Prostate gland (tissue), 2 donors: ENCODE data around the gene DNAAF5.

Experiments used
- CTCF ChIP-seq, 4 experiments: fragments of 200-600 bp in 2 of 4; fragments of 450-650 bp in 2 of 4; sonication (generic) in 2 of 4; IDR thresholded peaks; 1 replicate in 3 of 4; 2 replicates in 1 of 4; pipeline ENCODE4 v1.5.1; 2016 to 2019; ENCODE audit warnings: antibody characterized with exemption in 4 of 4, mild to moderate bottlenecking in 2 of 4, moderate library complexity in 2 of 4
- POLR2A ChIP-seq: fragments of 450-650 bp; IDR thresholded peaks from one replicate; pipeline ENCODE4 v1.6.1; 2016; ENCODE audit warnings: antibody characterized with exemption, mild to moderate bottlenecking
- POLR2AphosphoS5 ChIP-seq: sonication (generic); formaldehyde crosslinking; IDR thresholded peaks from one replicate; pipeline ENCODE4 v1.6.1; 2017; ENCODE audit warnings: antibody characterized with exemption

GRCh38 chr7:712381-713138, 13.9 kb upstream of the DNAAF5 start:
- TF ChIP-seq CTCF (IDR thresholded peaks at IDR 0.05) = no peak
- no peak for TF ChIP-seq POLR2A
- TF ChIP-seq POLR2AphosphoS5 = no peak
